AG10803 (cell line): ENCODE measurements around the gene RPH3AL.
"Not testable (repeated sequence)": the region's sequence is repeated elsewhere in the genome, so short reads cannot be mapped to it uniquely, and the experiment has no call there.

Experiments
- DNase-seq: peaks from one replicate; pipeline ENCODE4 v3.0.0; 2010; ENCODE audit warnings: low read depth
- H3K4me3 ChIP-seq: 2 replicates; pipeline ENCODE4 v1.5.1; 2011; ENCODE audit warnings: mild to moderate bottlenecking, low read length, control low read depth
- TF ChIP-seq, protein P1 (sequence below): conservative IDR thresholded peaks from 2 replicates; pipeline ENCODE4 v1.5.1; 2011; ENCODE audit warnings: mild to moderate bottlenecking, low read length, control low read depth, inconsistent platforms

Gene RPH3AL

DNA sequence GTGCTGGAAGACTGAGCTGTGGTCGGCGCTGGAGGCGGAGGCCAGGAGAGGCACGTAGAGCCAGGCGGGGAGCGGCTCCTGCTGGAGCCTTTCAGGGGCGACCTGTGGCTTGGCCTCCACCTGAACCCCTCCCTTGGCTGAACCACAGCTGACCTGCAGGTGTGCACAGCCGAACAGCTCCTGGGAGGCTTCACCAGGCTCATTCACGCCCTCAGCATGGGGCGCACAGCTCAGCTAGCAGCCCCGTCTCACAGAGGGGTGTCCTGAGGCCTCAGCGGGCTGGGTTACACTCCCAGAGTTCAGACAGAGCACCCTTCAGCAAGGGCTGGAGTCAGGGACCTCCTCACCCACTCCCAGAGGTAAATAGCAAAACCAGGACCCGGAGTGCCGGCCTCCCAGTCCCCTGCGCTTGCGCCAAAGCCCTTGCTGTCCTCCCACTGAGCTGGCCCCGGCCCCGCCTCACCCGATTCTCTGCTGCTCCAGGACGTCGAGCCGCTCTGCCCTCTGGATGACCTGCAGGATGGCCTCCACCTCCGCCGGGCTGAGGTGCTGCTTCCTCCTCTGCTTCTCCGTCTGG lies 31.7 kb downstream of the RPH3AL start:
- TF ChIP-seq, protein P1, sequence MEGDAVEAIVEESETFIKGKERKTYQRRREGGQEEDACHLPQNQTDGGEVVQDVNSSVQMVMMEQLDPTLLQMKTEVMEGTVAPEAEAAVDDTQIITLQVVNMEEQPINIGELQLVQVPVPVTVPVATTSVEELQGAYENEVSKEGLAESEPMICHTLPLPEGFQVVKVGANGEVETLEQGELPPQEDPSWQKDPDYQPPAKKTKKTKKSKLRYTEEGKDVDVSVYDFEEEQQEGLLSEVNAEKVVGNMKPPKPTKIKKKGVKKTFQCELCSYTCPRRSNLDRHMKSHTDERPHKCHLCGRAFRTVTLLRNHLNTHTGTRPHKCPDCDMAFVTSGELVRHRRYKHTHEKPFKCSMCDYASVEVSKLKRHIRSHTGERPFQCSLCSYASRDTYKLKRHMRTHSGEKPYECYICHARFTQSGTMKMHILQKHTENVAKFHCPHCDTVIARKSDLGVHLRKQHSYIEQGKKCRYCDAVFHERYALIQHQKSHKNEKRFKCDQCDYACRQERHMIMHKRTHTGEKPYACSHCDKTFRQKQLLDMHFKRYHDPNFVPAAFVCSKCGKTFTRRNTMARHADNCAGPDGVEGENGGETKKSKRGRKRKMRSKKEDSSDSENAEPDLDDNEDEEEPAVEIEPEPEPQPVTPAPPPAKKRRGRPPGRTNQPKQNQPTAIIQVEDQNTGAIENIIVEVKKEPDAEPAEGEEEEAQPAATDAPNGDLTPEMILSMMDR: no peak
- no peak for DNase-seq
- H3K4me3 ChIP-seq: no peak overlapping the region

DNA sequence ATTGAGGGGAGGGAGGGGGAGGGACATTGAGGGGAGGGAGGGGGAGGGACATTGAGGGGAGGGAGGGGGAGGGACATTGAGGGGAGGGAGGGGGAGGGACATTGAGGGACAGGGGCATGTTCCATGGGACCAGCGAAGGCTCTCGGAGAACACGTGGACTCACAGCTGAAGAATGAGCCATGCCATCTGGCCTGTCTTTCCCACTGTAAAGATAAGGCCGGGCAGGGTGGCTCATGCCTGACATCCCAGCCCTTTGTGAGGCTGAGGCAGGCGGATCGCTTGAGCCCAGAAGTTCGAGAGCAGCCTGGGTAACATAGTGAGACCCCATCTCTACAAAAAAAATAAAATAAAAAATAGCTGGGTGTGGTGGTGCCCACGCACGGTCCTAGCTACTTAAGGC lies 32.5 kb downstream of the RPH3AL start:
- TF ChIP-seq, protein P1: no peak
- DNase-seq: no peak
- no peak overlapping the region for H3K4me3 ChIP-seq

DNA sequence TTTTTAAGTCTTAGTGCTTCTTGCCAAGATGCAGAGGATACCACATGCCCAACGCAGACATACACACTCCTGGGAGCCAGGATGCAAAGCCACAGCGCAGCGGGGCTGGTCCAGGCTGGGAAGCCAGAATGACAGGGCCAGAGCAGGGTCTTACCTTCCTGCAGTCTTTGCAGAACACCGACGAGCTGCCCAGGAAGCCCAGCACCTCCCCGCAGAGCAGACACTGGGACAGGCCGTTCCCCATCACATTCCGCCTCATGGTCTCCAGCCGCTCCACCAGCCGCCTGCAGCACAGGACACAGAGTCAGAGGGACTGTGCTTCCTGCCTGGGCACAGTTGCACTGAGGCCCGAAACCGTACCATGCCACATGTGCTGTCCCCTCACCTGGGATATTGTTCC lies 33.3 kb downstream of the RPH3AL start:
- no peak for DNase-seq
- TF ChIP-seq, protein P1: no peak
- no peak overlapping the region for H3K4me3 ChIP-seq

DNA sequence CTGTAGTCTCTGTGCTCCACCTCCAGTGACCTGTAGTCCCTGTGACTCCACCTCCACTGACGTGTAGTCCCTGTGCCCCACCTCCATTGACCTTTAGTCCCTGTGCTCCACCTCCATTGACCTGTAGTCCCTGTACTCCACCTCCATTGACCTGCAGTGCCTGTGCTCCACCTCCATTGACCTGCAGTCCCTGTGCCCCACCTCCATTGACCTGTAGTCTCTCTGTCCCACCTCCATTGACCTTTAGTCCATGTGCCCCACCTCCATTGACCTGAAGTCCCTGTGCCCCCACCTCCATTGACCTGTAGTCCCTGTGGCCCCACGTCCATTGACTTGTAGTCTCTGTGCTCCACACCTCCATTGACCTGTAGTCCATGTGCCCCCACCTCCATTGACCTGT lies 35.5 kb downstream of the RPH3AL start:
- not testable (repeated sequence) for DNase-seq, H3K4me3 ChIP-seq

DNA sequence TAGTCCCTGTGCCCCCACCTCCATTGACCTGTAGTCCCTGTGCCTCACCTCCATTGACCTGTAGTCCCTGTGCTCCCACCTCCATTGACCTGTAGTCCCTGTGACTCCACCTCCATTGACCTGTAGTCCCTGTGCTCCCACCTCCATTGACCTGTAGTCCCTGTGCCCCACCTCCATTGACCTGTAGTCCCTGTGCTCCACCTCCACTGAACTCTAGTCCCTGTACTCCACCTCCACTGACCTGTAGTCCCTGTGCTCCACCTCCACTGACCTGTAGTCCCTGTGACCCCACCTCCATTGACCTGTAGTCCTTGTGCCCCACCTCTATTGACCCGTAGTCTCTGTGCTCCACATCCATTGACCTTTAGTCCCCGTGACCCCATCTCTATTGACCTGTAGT lies 37.2 kb downstream of the RPH3AL start:
- H3K4me3 ChIP-seq, DNase-seq: not testable (repeated sequence)

DNA sequence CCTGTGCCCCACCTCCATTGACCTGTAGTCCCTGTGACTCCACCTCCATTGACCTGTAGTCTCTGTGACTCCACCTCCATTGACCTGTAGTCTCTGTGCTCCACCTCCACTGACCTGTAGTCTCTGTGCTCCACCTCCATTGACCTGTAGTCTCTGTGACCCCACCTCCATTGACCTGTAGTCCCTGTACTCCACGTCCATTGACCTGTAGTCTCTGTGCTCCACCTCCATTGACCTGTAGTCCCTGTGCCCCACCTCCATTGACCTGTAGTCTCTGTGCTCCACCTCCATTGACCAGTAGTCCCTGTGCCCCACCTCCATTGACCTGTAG lies 38.0 kb downstream of the RPH3AL start:
- DNase-seq, H3K4me3 ChIP-seq: not testable (repeated sequence)

DNA sequence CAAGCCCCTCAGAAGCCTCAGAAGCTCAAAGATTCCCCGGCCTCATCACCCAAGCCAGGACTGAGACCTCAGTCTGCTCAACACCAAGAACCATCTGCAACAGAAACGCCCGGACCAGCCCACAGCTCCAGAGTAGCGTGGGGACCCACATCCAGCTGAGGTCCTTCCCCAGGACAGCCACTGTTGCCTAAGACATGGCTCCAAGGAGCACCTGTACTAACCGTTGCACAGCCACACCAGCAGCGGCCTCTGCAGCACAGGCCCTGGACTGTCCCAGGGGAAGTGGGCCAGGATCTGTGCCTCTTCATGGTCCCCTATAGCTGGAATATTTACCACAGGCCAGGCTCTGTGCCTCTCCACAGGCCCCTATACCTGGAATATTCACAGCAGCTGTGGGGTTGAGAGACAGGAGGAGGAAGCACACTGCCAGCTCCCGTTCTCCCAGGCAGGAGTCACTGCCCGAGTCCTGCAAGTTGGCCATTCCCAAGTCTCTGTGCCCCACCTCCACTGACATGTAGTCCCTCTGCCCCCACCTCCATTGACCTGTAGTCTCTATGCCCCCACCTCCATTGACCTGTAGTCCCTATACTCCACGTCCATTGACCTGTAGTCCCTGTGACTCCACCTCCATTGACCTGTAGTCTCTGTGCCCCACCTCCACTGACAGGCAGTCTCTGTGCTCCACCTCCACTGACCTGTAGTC lies 38.5 kb downstream of the RPH3AL start:
- DNase-seq: no peak
- TF ChIP-seq, protein P1: no peak
- H3K4me3 ChIP-seq: no peak overlapping the region

DNA sequence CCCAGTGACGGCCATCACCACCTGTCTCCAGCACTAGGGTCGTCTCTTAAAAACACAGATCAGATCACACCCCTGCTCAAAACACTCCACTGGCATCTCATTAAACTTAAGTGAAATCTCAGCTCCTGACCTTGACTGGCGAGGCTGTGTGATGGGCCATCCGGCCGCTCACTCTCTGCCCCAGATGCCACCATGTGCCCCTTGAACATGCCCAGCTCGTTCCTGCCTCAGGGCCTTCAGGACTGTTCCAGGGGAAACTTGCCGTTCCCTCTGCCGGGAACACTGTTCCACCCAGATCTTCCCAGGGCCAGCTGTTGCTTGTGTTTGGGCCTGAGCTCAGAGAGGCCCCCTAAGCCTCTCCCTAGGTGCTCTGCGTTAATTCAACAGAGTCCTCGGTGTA lies 39.4 kb downstream of the RPH3AL start:
- TF ChIP-seq, protein P1: no peak

More for the DNA sequence above, 39.4 kb downstream of the RPH3AL start:
- DNase-seq: no peak
- H3K4me3 ChIP-seq: no peak overlapping the region
